Keratinocyte (primary cell): Measurements from ENCODE around the gene COPG1. TPM values are rescaled to one million over a fixed set of nuclear protein-coding genes. Genes with fewer than 3 reads are reported as not detected.
A peak's percentile ranks its signal among the peaks of the same experiment; 100 is the strongest.

Source experiments
- DNase-seq: peaks from one replicate; pipeline ENCODE4 v3.0.0-alpha.2; 2011; ENCODE audit warnings: low read depth, missing footprints, low spot score
- FAIRE-seq: peaks from 2 replicates; lab custom pipeline; 2011; peaks lifted over from hg19 to GRCh38; lab: Jason Lieb, UNC
- H2AFZ ChIP-seq: 2 replicates; pipeline ENCODE4 v1.6.0; 2012; ENCODE audit warnings: low read length, control low read depth, inconsistent platforms; ENCODE audit not compliant: control insufficient read depth
- H3K27ac ChIP-seq: 2 replicates; pipeline ENCODE4 v1.5.1; 2011; ENCODE audit warnings: low read length; ENCODE audit not compliant: control insufficient read depth, insufficient read depth
- H3K27me3 ChIP-seq: 3 replicates; pipeline ENCODE4 v1.6.0; 2011; ENCODE audit warnings: low read length; ENCODE audit not compliant: control insufficient read depth, insufficient read depth; ENCODE audit errors: extremely low read depth
- H3K36me3 ChIP-seq, 2 experiments: 2 replicates in 1 of 2; 3 replicates in 1 of 2; pipeline ENCODE4 v1.5.1; 2011; ENCODE audit warnings: low read length in 2 of 2, mild to moderate bottlenecking in 1 of 2; ENCODE audit not compliant: control insufficient read depth in 2 of 2, insufficient read depth in 2 of 2; ENCODE audit errors: extremely low read depth in 1 of 2
- H3K4me1 ChIP-seq: 3 replicates; pipeline ENCODE4 v1.5.1; 2011; ENCODE audit warnings: low read length; ENCODE audit not compliant: control insufficient read depth, insufficient read depth; ENCODE audit errors: extremely low read depth
- H3K4me2 ChIP-seq: 3 replicates; pipeline ENCODE4 v1.6.0; 2011; ENCODE audit warnings: low read depth, low read length; ENCODE audit not compliant: control insufficient read depth, insufficient read depth; ENCODE audit errors: extremely low read depth
- H3K4me3 ChIP-seq, 3 experiments: fragments of 200-600 bp in 1 of 3; sonication (generic) in 1 of 3; 2 replicates in 2 of 3; 3 replicates in 1 of 3; pipeline ENCODE4 v1.5.1; 2011 to 2016; ENCODE audit warnings: low read length in 3 of 3, mild to moderate bottlenecking in 3 of 3, control low read depth in 2 of 3, inconsistent platforms in 1 of 3, low read depth in 1 of 3, mixed read lengths in 1 of 3, mixed run types in 1 of 3, moderate library complexity in 1 of 3; ENCODE audit not compliant: control insufficient read depth in 2 of 3, insufficient read depth in 2 of 3; ENCODE audit errors: extremely low read depth in 1 of 3
- H3K79me2 ChIP-seq: 2 replicates; pipeline ENCODE4 v1.6.0; 2012; ENCODE audit warnings: low read length; ENCODE audit not compliant: control insufficient read depth, insufficient read depth
- H3K9ac ChIP-seq: 3 replicates; pipeline ENCODE4 v1.6.0; 2011; ENCODE audit warnings: low read length; ENCODE audit not compliant: control insufficient read depth, insufficient read depth; ENCODE audit errors: extremely low read depth
- H3K9me1 ChIP-seq: 3 replicates; pipeline ENCODE4 v1.6.0; 2011; ENCODE audit warnings: low read length; ENCODE audit not compliant: control insufficient read depth, insufficient read depth; ENCODE audit errors: extremely low read depth
- H3K9me3 ChIP-seq: 2 replicates; pipeline ENCODE4 v1.5.1; 2012; ENCODE audit warnings: low read depth, low read length; ENCODE audit not compliant: control insufficient read depth
- H4K20me1 ChIP-seq: 3 replicates; pipeline ENCODE4 v1.6.0; 2011; ENCODE audit warnings: low read length; ENCODE audit not compliant: control insufficient read depth, insufficient read depth; ENCODE audit errors: extremely low read depth
- CTCF ChIP-seq, 3 experiments: IDR thresholded peaks in 1 of 3; conservative IDR thresholded peaks in 1 of 3; optimal IDR thresholded peaks in 1 of 3; 2 replicates in 2 of 3; 3 replicates in 1 of 3; pipeline versions ENCODE3 to v1.5.1; 2011; ENCODE audit warnings: low read length in 3 of 3, mild to moderate bottlenecking in 3 of 3, moderate library complexity in 2 of 3, control low read depth in 1 of 3, inconsistent platforms in 1 of 3; ENCODE audit not compliant: insufficient read depth in 2 of 3; ENCODE audit errors: extremely low read depth in 1 of 3
- EZH2 ChIP-seq: IDR thresholded peaks from one replicate; pipeline ENCODE4 v1.6.1; 2012; ENCODE audit warnings: inconsistent platforms, mild to moderate bottlenecking, low read length, moderate library complexity
- dilution Hi-C: fragments of 300-500 bp; cut with MboI; formaldehyde crosslinking; loops from one replicate; pipeline ENCODE4 v1.7.0; 2020; ENCODE audit warnings: low sequenced_read_pairs; ENCODE audit not compliant: extremely low pct_ligation_motif_present
- polyA plus RNA-seq, 5 experiments: library from polyadenylated mRNA; depleted of rRNA in 3 of 5; stranded (reverse) in 3 of 5; stranded (forward) in 1 of 5; unstranded in 1 of 5; fragments of >200 nt; gene quantifications; 1 replicate in 1 of 5; 2 replicates in 3 of 5; 3 replicates in 1 of 5; pipeline versions ENCODE4 v1.2.1 to v1.2.3, GENCODE V29; 2011 to 2012; ENCODE audit warnings: missing spikeins in 2 of 5, low read depth in 1 of 5, low replicate concordance in 1 of 5

COPG1 gene
- polyA plus RNA-seq, 1 donor (not counting 4 experiments of a cell fraction or from before 2014, with no cell fraction given) = 65.5 TPM

GRCh38 chr3:129289201-129289921, 40.0 kb downstream of the COPG1 start:
- H3K4me3 ChIP-seq = no peak overlapping the region
- dilution Hi-C loops = no loop called here
- no peaks in the 10 kb centered on the region for H3K9me3 ChIP-seq
- H3K79me2 ChIP-seq = peaks cover 9% of the 10 kb centered on the region
- no peak overlapping the region for H3K4me2 ChIP-seq
- TF ChIP-seq EZH2 (no peak), CTCF (optimal IDR thresholded peaks at IDR 0.05 in 1 of 3, IDR thresholded peaks at IDR 0.05 in 1 of 3, conservative IDR thresholded peaks at IDR 0.05 in 1 of 3; ENCODE audit: extremely low read depth in 1 of 3, insufficient read depth in 2 of 3, low read length in 3 of 3) (no peak)
- H3K27me3 ChIP-seq = no peaks in the 10 kb centered on the region
- no peaks in the 10 kb centered on the region for H3K9me1 ChIP-seq
- DNase-seq (no peak), FAIRE-seq (peak; percentile 86)
- peaks cover 9 to 11% of the 10 kb centered on the region in 2 experiments for H3K36me3 ChIP-seq
- no peak overlapping the region for H3K27ac ChIP-seq
- no peak overlapping the region for H3K9ac ChIP-seq
- no peak overlapping the region for H2AFZ ChIP-seq
- H3K4me1 ChIP-seq = peaks cover 6% of the 10 kb centered on the region
- no peaks in the 10 kb centered on the region for H4K20me1 ChIP-seq

GRCh38 chr3:129291236-129291886, 42.0 kb downstream of the COPG1 start:
- DNase-seq (no peak), FAIRE-seq (no peak)
- TF ChIP-seq EZH2 = no peak
- TF ChIP-seq CTCF (optimal IDR thresholded peaks at IDR 0.05 in 1 of 3, IDR thresholded peaks at IDR 0.05 in 1 of 3, conservative IDR thresholded peaks at IDR 0.05 in 1 of 3; ENCODE audit: extremely low read depth in 1 of 3, insufficient read depth in 2 of 3, low read length in 3 of 3) = no peak
- dilution Hi-C loops = no loop called here
- no peak overlapping the region for H2AFZ ChIP-seq
- no peaks in the 10 kb centered on the region for H3K9me3 ChIP-seq
- no peak overlapping the region for H3K27ac ChIP-seq
- H3K36me3 ChIP-seq = peaks cover 9 to 10% of the 10 kb centered on the region in 2 experiments
- peaks cover 2% of the 10 kb centered on the region for H3K79me2 ChIP-seq
- H3K4me2 ChIP-seq = no peak overlapping the region
- H4K20me1 ChIP-seq = no peaks in the 10 kb centered on the region
- no peaks in the 10 kb centered on the region for H3K9me1 ChIP-seq
- H3K9ac ChIP-seq = no peak overlapping the region
- peaks cover 6% of the 10 kb centered on the region for H3K4me1 ChIP-seq
- H3K4me3 ChIP-seq = no peak overlapping the region
- no peaks in the 10 kb centered on the region for H3K27me3 ChIP-seq
